K562 (cell line): ENCODE results near the gene TMPRSS9. TPM values are rescaled to one million over a fixed set of nuclear protein-coding genes. Genes with fewer than 3 reads are reported as not detected.

Experiments
- ETS2 ChIP-seq: IDR thresholded peaks from 2 replicates; pipeline ENCODE4 v1.6.1; 2016; ENCODE audit warnings: borderline replicate concordance, missing genetic modification characterization, mild to moderate bottlenecking, moderate library complexity, missing compliant biosample characterization; ENCODE audit not compliant: poor library complexity, severe bottlenecking
- ILK ChIP-seq: fragments of 450-650 bp; IDR thresholded peaks from 2 replicates; pipeline ENCODE4 v1.6.1; 2016; ENCODE audit warnings: missing genetic modification characterization, low read depth, mild to moderate bottlenecking, missing compliant biosample characterization, moderate library complexity, borderline replicate concordance
- MEF2D ChIP-seq: conservative IDR thresholded peaks from 2 replicates; pipeline ENCODE4 v1.6.1; 2016; ENCODE audit warnings: low read depth, missing genetic modification characterization, missing compliant biosample characterization
- PCBP2 ChIP-seq: fragments of 200-400 bp; formaldehyde crosslinking; IDR thresholded peaks from 2 replicates; pipeline ENCODE4 v1.6.1; 2018; ENCODE audit warnings: low read length, low read depth, mild to moderate bottlenecking, moderate library complexity; ENCODE audit not compliant: poor library complexity, severe bottlenecking
- POLR2A ChIP-seq: fragments of 450-650 bp; conservative IDR thresholded peaks from 2 replicates; pipeline ENCODE4 v1.6.1; 2016
- RNF2 ChIP-seq: sonication (generic); IDR thresholded peaks from 2 replicates; pipeline ENCODE4 v1.6.1; 2016
- TOE1 ChIP-seq, 2 experiments: fragments of 450-650 bp in 1 of 2; sonication (generic) in 1 of 2; formaldehyde crosslinking in 1 of 2; IDR thresholded peaks; 2 replicates each; pipeline versions ENCODE4 v1.7.1 to v1.8.0; 2016 to 2022; ENCODE audit warnings: borderline replicate concordance in 2 of 2, mild to moderate bottlenecking in 2 of 2, antibody characterized with exemption in 1 of 2, inconsistent platforms in 1 of 2, low read depth in 1 of 2, missing genetic modification reagents in 1 of 2, moderate library complexity in 1 of 2
- U2AF1 ChIP-seq: fragments of 200-400 bp; formaldehyde crosslinking; optimal IDR thresholded peaks from 2 replicates; pipeline ENCODE3; 2017; ENCODE audit warnings: mild to moderate bottlenecking, low read depth, low read length, moderate library complexity
- ZFP1 ChIP-seq: fragments of 450-650 bp; formaldehyde crosslinking; IDR thresholded peaks from 2 replicates; pipeline ENCODE4 v1.4.0; 2020; ENCODE audit warnings: mild to moderate bottlenecking, mixed read lengths
- polyA plus RNA-seq, 8 experiments: library from polyadenylated mRNA; depleted of rRNA in 4 of 8; stranded (reverse) in 5 of 8; unstranded in 3 of 8; fragments of >200 nt; fragmentation: Nextera tagmentation in 2 of 8; fragmentation: Illumina TruSeq in 1 of 8; extraction: Ambion mirVana in 2 of 8; extraction: Trizol in 1 of 8; gene quantifications; 2 replicates each; pipeline versions ENCODE4 v1.2.1 to v1.2.3, GENCODE V29; 2011 to 2014; ENCODE audit warnings: inconsistent platforms in 1 of 8, missing spikeins in 1 of 8
- total RNA-seq, 7 experiments: library from RNA; depleted of rRNA in 6 of 7; stranded (reverse); fragments of >200 nt in 6 of 7; fragmentation: Illumina TruSeq in 2 of 7; extraction: Trizol in 2 of 7; gene quantifications; 2 replicates each; pipeline versions ENCODE4 v1.2.1 to v1.2.3, GENCODE V29; 2011 to 2021; ENCODE audit warnings: low replicate concordance in 1 of 7
- TF ChIP-seq, protein P1 (sequence below), 2 experiments: IDR thresholded peaks; 2 replicates each; pipeline ENCODE4 v1.6.1; 2011; ENCODE audit warnings: borderline replicate concordance in 1 of 2, control low read depth in 1 of 2, low read depth in 1 of 2, low read length in 1 of 2, mild to moderate bottlenecking in 1 of 2, mixed read lengths in 1 of 2, moderate library complexity in 1 of 2; ENCODE audit not compliant: insufficient read depth in 1 of 2, insufficient read length in 1 of 2, poor library complexity in 1 of 2, severe bottlenecking in 1 of 2; ENCODE audit errors: extremely low read depth in 1 of 2
- TF ChIP-seq, protein P2 (sequence below): fragments of 150-350 bp; conservative IDR thresholded peaks from 2 replicates; pipeline ENCODE4 v1.6.1; 2014; ENCODE audit warnings: low read length
- TF ChIP-seq, protein P3 (sequence below): fragments of 250-450 bp; sonication (Bioruptor Pico); IDR thresholded peaks from 2 replicates; pipeline ENCODE4 v1.8.0; 2022; ENCODE audit warnings: inconsistent platforms, mild to moderate bottlenecking, moderate library complexity, borderline replicate concordance

TMPRSS9 gene
- total and polyA plus RNA-seq, 9 of the 15 experiments (the other 6 are each of a cell fraction or from before 2014, with no cell fraction given), result 0.01 to 0.03 TPM; not detected in 7

DNA sequence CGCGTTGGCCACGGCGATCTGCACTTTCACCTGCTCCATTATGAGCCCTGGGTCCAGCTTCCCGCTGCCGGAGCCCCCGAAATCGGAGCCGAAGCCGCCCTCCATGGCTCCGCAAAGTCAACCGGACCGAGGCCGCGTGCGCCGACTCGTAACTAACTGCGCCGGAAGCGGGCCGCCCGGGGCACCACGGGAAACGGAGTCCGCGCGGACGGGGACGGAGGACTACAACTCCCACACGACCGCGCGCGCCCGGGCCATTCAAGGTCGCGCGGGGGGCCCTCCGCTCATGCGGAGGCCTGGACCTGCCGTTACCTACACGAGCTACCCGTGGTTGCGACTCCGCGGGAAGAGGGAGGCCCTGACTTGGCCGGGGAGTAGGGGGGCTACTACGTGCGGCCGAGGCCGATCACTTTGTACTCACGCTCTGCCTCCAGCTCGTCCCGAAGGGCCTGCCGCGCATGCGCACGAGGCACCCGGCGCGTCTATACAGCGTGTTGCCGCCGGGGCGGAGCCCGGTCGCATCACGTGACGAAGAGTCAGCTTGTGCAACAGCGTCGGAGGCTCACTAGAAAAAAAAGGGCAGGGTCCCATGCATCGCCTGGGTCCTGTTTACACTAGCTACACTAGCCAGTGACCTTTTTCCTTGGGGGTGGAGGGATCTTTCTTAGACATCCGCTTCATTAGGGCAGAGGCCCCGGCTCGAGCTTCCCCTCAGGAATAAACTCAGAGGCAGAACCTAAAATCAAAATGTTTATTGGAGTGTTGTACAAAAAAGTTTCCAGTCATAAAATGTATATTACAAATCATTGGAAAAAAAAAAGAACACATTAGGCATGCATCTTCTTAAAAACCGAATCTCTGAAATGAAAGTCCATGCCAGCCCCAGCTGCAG lies 67.6 kb downstream of the TMPRSS9 start, which contains the start of gene TIMM13 (continued):
- TF ChIP-seq, protein P1, sequence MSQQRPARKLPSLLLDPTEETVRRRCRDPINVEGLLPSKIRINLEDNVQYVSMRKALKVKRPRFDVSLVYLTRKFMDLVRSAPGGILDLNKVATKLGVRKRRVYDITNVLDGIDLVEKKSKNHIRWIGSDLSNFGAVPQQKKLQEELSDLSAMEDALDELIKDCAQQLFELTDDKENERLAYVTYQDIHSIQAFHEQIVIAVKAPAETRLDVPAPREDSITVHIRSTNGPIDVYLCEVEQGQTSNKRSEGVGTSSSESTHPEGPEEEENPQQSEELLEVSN (IDR thresholded peaks at IDR 0.05; ENCODE audit: borderline replicate concordance in 1 of 2, extremely low read depth in 1 of 2, insufficient read depth in 1 of 2, insufficient read length in 1 of 2, low read depth in 1 of 2, low read length in 1 of 2, poor library complexity in 1 of 2, severe bottlenecking in 1 of 2), result peak in 1 of 2 experiments; percentile 31
- TF ChIP-seq POLR2A (peak; percentile 93), ZFP1 (no peak), TOE1 (IDR thresholded peaks at IDR 0.05; ENCODE audit: borderline replicate concordance) (peak; percentile 99), TOE1 (CRISPR knock-in tag; IDR thresholded peaks at IDR 0.05; ENCODE audit: borderline replicate concordance, low read depth) (no peak), PCBP2 (no peak), RNF2 (no peak; the same call in 1 of the 2 replicates), MEF2D (tag) (no peak), U2AF1 (no peak), ETS2 (tag) (no peak), ILK (tag) (no peak)
- TF ChIP-seq, protein P2, sequence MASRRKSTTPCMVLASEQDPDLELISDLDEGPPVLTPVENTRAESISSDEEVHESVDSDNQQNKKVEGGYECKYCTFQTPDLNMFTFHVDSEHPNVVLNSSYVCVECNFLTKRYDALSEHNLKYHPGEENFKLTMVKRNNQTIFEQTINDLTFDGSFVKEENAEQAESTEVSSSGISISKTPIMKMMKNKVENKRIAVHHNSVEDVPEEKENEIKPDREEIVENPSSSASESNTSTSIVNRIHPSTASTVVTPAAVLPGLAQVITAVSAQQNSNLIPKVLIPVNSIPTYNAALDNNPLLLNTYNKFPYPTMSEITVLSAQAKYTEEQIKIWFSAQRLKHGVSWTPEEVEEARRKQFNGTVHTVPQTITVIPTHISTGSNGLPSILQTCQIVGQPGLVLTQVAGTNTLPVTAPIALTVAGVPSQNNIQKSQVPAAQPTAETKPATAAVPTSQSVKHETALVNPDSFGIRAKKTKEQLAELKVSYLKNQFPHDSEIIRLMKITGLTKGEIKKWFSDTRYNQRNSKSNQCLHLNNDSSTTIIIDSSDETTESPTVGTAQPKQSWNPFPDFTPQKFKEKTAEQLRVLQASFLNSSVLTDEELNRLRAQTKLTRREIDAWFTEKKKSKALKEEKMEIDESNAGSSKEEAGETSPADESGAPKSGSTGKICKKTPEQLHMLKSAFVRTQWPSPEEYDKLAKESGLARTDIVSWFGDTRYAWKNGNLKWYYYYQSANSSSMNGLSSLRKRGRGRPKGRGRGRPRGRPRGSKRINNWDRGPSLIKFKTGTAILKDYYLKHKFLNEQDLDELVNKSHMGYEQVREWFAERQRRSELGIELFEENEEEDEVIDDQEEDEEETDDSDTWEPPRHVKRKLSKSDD, result no peak
- TF ChIP-seq, protein P3, sequence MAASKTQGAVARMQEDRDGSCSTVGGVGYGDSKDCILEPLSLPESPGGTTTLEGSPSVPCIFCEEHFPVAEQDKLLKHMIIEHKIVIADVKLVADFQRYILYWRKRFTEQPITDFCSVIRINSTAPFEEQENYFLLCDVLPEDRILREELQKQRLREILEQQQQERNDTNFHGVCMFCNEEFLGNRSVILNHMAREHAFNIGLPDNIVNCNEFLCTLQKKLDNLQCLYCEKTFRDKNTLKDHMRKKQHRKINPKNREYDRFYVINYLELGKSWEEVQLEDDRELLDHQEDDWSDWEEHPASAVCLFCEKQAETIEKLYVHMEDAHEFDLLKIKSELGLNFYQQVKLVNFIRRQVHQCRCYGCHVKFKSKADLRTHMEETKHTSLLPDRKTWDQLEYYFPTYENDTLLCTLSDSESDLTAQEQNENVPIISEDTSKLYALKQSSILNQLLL (CRISPR knock-in tag), result no peak
